ENCODE measurements around the gene ZNF563.

DNA sequence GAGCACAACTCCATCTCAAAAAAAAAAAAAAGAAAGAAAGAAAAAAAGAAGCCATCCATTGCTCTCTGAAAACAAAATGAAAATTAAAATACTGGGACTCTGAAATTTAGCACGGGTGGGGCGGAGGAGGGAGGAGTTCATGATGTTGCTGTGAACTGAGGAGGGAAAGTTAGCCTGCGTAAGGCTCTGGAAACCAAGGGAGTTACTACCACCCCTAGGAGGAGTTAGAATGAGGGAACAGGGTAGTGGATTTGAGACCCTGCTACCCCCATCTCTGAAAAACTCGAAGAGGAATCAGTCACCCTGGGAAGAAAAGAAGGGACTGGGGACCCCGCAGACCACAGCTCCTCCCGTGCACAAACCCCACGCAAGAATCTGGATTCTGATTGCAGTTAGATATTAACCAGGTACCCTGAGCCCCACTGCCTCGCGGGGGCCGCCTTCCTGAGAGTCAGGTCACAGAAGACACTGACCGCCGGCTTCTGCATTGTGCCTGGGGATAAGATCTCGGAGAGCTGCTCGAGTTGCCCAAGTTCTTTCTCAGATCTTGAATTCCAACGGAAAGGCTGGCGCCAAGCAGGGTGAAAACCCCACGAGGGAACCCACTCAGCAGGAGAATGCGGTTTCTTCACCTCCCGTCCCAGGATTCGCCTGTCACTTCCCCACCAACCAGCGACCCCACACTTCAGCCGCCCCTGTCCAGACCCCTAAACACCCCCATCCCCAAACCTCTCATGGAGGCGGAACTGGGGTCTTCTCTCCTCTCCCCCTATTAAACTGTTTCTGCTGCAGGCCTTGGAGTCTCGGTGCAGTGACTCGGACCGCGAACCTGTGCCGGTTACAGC lies 31.2 kb upstream of the ZNF563 start:
- TF ChIP-seq, protein P1, sequence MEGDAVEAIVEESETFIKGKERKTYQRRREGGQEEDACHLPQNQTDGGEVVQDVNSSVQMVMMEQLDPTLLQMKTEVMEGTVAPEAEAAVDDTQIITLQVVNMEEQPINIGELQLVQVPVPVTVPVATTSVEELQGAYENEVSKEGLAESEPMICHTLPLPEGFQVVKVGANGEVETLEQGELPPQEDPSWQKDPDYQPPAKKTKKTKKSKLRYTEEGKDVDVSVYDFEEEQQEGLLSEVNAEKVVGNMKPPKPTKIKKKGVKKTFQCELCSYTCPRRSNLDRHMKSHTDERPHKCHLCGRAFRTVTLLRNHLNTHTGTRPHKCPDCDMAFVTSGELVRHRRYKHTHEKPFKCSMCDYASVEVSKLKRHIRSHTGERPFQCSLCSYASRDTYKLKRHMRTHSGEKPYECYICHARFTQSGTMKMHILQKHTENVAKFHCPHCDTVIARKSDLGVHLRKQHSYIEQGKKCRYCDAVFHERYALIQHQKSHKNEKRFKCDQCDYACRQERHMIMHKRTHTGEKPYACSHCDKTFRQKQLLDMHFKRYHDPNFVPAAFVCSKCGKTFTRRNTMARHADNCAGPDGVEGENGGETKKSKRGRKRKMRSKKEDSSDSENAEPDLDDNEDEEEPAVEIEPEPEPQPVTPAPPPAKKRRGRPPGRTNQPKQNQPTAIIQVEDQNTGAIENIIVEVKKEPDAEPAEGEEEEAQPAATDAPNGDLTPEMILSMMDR (IDR thresholded peaks at IDR 0.05 in 8 of 11, conservative IDR thresholded peaks at IDR 0.05 in 3 of 11), result no peak
- TF ChIP-seq POLR2AphosphoS5 (IDR thresholded peaks at IDR 0.05), result no peak

All from spleen (tissue), 7 donors.